Endothelial cell of umbilical vein (primary cell): ENCODE measurements around the gene NOL6. TPM values are rescaled to one million over a fixed set of nuclear protein-coding genes. Genes with fewer than 3 reads are reported as not detected.

Experiments used
- BruUV-seq: library from RNA; stranded (reverse); fragments of 400-500 nt; replicated peaks from 2 replicates; lab custom pipeline; 2021; lab: Mats Ljungman, UMichigan
- CTCF ChIA-PET: fragments of 300-600, 350-600 bp; sonication (Branson Sonifier 250); formaldehyde crosslinking; loops from one replicate; lab custom pipeline; 2021; ENCODE audit warnings: antibody characterized with exemption, inconsistent platforms; lab: Charles Lee
- POLR2A ChIA-PET: fragments of 300-600, 350-600 bp; sonication (Branson Sonifier 250); formaldehyde crosslinking; loops from one replicate; lab custom pipeline; 2021; ENCODE audit warnings: antibody characterized with exemption, inconsistent platforms; lab: Charles Lee
- DNase-seq: peaks from one replicate; pipeline ENCODE4 v3.0.0-alpha.2; 2011; ENCODE audit warnings: low read depth, low spot score
- FAIRE-seq: peaks from 2 replicates; lab custom pipeline; 2011; peaks lifted over from hg19 to GRCh38; lab: Jason Lieb, UNC
- H2AFZ ChIP-seq: 2 replicates; pipeline ENCODE4 v1.6.0; 2012; ENCODE audit warnings: low read depth, low read length, control low read depth, inconsistent platforms
- H3K27ac ChIP-seq: 2 replicates; pipeline ENCODE4 v1.5.1; 2011; ENCODE audit warnings: low read depth, mild to moderate bottlenecking, control low read depth, low read length, moderate library complexity; ENCODE audit not compliant: insufficient read depth
- H3K27me3 ChIP-seq, 2 experiments: 2 replicates each; pipeline versions ENCODE4 v1.6.0 to v1.6.1; 2011; ENCODE audit warnings: low read length in 2 of 2, mixed read lengths in 1 of 2; ENCODE audit not compliant: control insufficient read depth in 2 of 2, insufficient read depth in 2 of 2
- H3K36me3 ChIP-seq, 2 experiments: 2 replicates in 1 of 2; 3 replicates in 1 of 2; pipeline ENCODE4 v1.5.1; 2011; ENCODE audit warnings: low read length in 2 of 2, mild to moderate bottlenecking in 1 of 2, moderate library complexity in 1 of 2; ENCODE audit not compliant: control insufficient read depth in 2 of 2, insufficient read depth in 2 of 2; ENCODE audit errors: extremely low read depth in 1 of 2
- H3K4me1 ChIP-seq: 3 replicates; pipeline ENCODE4 v1.5.1; 2011; ENCODE audit warnings: mild to moderate bottlenecking, low read length; ENCODE audit not compliant: control insufficient read depth, insufficient read depth; ENCODE audit errors: extremely low read depth
- H3K4me2 ChIP-seq: 2 replicates; pipeline ENCODE4 v1.6.1; 2011; ENCODE audit warnings: low read length, control low read depth, mixed read lengths; ENCODE audit not compliant: insufficient read depth
- H3K4me3 ChIP-seq, 3 experiments: fragments of 200-600 bp in 1 of 3; sonication (generic), shearing (Covaris generic) in 1 of 3; replicated peaks in 1 of 3; 2 replicates each; pipeline ENCODE4 v1.5.1; 2011 to 2016; ENCODE audit warnings: control low read depth in 3 of 3, low read length in 3 of 3, mild to moderate bottlenecking in 2 of 3, inconsistent platforms in 1 of 3, low read depth in 1 of 3, moderate library complexity in 1 of 3; ENCODE audit not compliant: insufficient read depth in 1 of 3
- H3K79me2 ChIP-seq: 2 replicates; pipeline ENCODE4 v1.6.0; 2012; ENCODE audit warnings: low read length, inconsistent platforms; ENCODE audit not compliant: control insufficient read depth, insufficient read depth
- H3K9ac ChIP-seq: replicated peaks from 2 replicates; pipeline ENCODE3; 2011; ENCODE audit warnings: low read length, control low read depth; ENCODE audit not compliant: insufficient read depth; ENCODE audit errors: extremely low read depth
- H3K9me1 ChIP-seq: replicated peaks from 3 replicates; pipeline ENCODE4 v1.6.0; 2011; ENCODE audit warnings: mild to moderate bottlenecking, low read length; ENCODE audit not compliant: control insufficient read depth, insufficient read depth; ENCODE audit errors: extremely low read depth
- H3K9me3 ChIP-seq: replicated peaks from 2 replicates; pipeline ENCODE4 v1.5.1; 2012; ENCODE audit warnings: low read length, inconsistent platforms; ENCODE audit not compliant: control insufficient read depth, insufficient read depth
- H4K20me1 ChIP-seq: replicated peaks from 2 replicates; pipeline ENCODE3; 2011; ENCODE audit warnings: mild to moderate bottlenecking, low read length; ENCODE audit not compliant: control insufficient read depth, insufficient read depth; ENCODE audit errors: extremely low read depth
- CTCF ChIP-seq, 2 donors: IDR thresholded peaks; 1 replicate in 1 of 2; 2 replicates in 1 of 2; pipeline ENCODE4 v1.5.1; 2011; ENCODE audit warnings: low read length in 2 of 2, mild to moderate bottlenecking in 2 of 2, moderate library complexity in 2 of 2, control low read depth in 1 of 2, inconsistent platforms in 1 of 2, low read depth in 1 of 2; ENCODE audit not compliant: insufficient read depth in 1 of 2; ENCODE audit errors: extremely low read depth in 1 of 2
- EZH2 ChIP-seq: IDR thresholded peaks from 2 replicates; pipeline ENCODE4 v1.6.1; 2012; ENCODE audit warnings: borderline replicate concordance, low read depth, mild to moderate bottlenecking, moderate library complexity, low read length, inconsistent platforms; ENCODE audit not compliant: severe bottlenecking
- FOS ChIP-seq: IDR thresholded peaks from 2 replicates; pipeline ENCODE4 v1.6.1; 2011; ENCODE audit warnings: mild to moderate bottlenecking, low read length, moderate library complexity, borderline replicate concordance; ENCODE audit not compliant: insufficient read depth
- GATA2 ChIP-seq: IDR thresholded peaks from 2 replicates; pipeline ENCODE4 v1.7.0; 2011; ENCODE audit warnings: low read depth, mild to moderate bottlenecking, moderate library complexity, mixed read lengths, low read length; ENCODE audit not compliant: insufficient read length, insufficient read depth
- JUN ChIP-seq: IDR thresholded peaks from 2 replicates; pipeline ENCODE4 v1.6.1; 2011; ENCODE audit warnings: borderline replicate concordance, low read depth; ENCODE audit not compliant: insufficient read length, insufficient read depth
- MAX ChIP-seq: IDR thresholded peaks from 2 replicates; pipeline ENCODE4 v1.6.1; 2011; ENCODE audit not compliant: insufficient read depth, insufficient read length
- MYC ChIP-seq: IDR thresholded peaks from one replicate; pipeline ENCODE4 v1.6.1; 2011; ENCODE audit warnings: mild to moderate bottlenecking, low read depth, low read length
- POLR2A ChIP-seq: IDR thresholded peaks from 2 replicates; pipeline ENCODE4 v1.6.1; 2012; ENCODE audit warnings: low read depth, mild to moderate bottlenecking, control low read depth, low read length
- POLR2AphosphoS5 ChIP-seq: IDR thresholded peaks from 2 replicates; pipeline ENCODE4 v1.6.1; 2012; ENCODE audit warnings: low read depth, mild to moderate bottlenecking, control low read depth, low read length, moderate library complexity; ENCODE audit not compliant: insufficient read depth
- dilution Hi-C: fragments of 300-500 bp; cut with MboI; formaldehyde crosslinking; loops from one replicate; pipeline ENCODE4 v1.15.0; 2019; ENCODE audit warnings: low sequenced_read_pairs; ENCODE audit not compliant: extremely low pct_ligation_motif_present
- intact Hi-C: fragments of 100-400 bp; cut with micrococcal nuclease; formaldehyde crosslinking; loops from one replicate; pipeline ENCODE4 v1.10.0; 2022
- polyA plus RNA-seq, 4 experiments: library from polyadenylated mRNA; depleted of rRNA in 3 of 4; stranded (reverse) in 3 of 4; unstranded in 1 of 4; fragments of >200 nt; gene quantifications; 2 replicates each; pipeline versions ENCODE4 v1.2.1 to v1.2.3, GENCODE V29; 2011 to 2012; ENCODE audit warnings: missing spikeins in 1 of 4
- total RNA-seq: library from RNA; stranded (reverse); gene quantifications from 2 replicates; pipeline ENCODE4 v1.2.3, GENCODE V29; 2021

NOL6 gene
- total and polyA plus RNA-seq, 2 donors (not counting 3 experiments of a cell fraction or from before 2014, with no cell fraction given), result 35.7 to 45.1 TPM

- no peak for FAIRE-seq
- no TSS peak for BruUV-seq
These were observed 31.6 kb downstream of the NOL6 start for GRCh38 chr9:33442125-33442524.

More at GRCh38 chr9:33442125-33442524, 31.6 kb downstream of the NOL6 start:
- intact Hi-C loops (no loop called here), dilution Hi-C loops (no loop called here)
- DNase-seq, result no peak
- Histone ChIP-seq H3K27me3 (no peaks in the 10 kb centered on the region), H3K4me3 (no peak overlapping the region), H3K9me3 (no peaks in the 10 kb centered on the region), H3K27ac (no peak overlapping the region), H3K4me2 (no peak overlapping the region), H2AFZ (no peak overlapping the region), H3K9ac (no peak overlapping the region), H3K4me1 (peaks cover 3% of the 10 kb centered on the region), H3K36me3 (no peaks in the 10 kb centered on the region), H3K79me2 (no peaks in the 10 kb centered on the region), H3K9me1 (no peaks in the 10 kb centered on the region), H4K20me1 (no peaks in the 10 kb centered on the region)
- no peak for TF ChIP-seq POLR2AphosphoS5
- no peak for TF ChIP-seq JUN
- TF ChIP-seq MYC, result no peak
- no peak for TF ChIP-seq GATA2
- TF ChIP-seq EZH2, result no peak
- TF ChIP-seq MAX, result no peak
- TF ChIP-seq FOS, result no peak
- no peak for TF ChIP-seq POLR2A
- no peak for TF ChIP-seq CTCF (IDR thresholded peaks at IDR 0.05; ENCODE audit: extremely low read depth in 1 of 2, insufficient read depth in 1 of 2, low read depth in 1 of 2, low read length in 2 of 2)
- ChIA-PET CTCF (interaction anchor here (1.8 to 5.9 kb wide), 2 partner anchors 10 to 67 kb away, joined by 7 to 57 read pairs; no protein-coding TSS in a partner anchor), POLR2A (no interaction called here)
